Heart left ventricle (tissue), 16 donors: ENCODE results near the gene ARHGAP19. TPM values are rescaled to one million over a fixed set of nuclear protein-coding genes. Genes with fewer than 3 reads are reported as not detected.

Experiments used
- ATAC-seq, 4 donors: fragments of 200-7000 bp; cut with Tn5 transposase; one replicate each; pipeline ENCODE4 v1.9.1; 2020 to 2022; ENCODE audit warnings: moderate library complexity in 4 of 4, mild to moderate bottlenecking in 3 of 4, moderate number of reproducible peaks in 1 of 4
- DNase-seq, 5 donors: peaks; one replicate each; pipeline ENCODE4 v3.0.0-alpha.2; 2020
- H3K27ac ChIP-seq, 12 donors: fragments of 200-600 bp; sonication (generic) in 4 of 12; one replicate each; pipeline versions ENCODE4 v1.5.0 to v1.8.0; 2016 to 2022; ENCODE audit warnings: mild to moderate bottlenecking in 2 of 12
- H3K27me3 ChIP-seq, 9 donors: fragments of 200-600 bp; sonication (generic) in 2 of 9; one replicate each; pipeline versions ENCODE4 v1.5.1 to v1.8.0; 2016 to 2022; ENCODE audit warnings: mild to moderate bottlenecking in 3 of 9
- H3K36me3 ChIP-seq, 9 donors: fragments of 200-600 bp; sonication (generic) in 2 of 9; one replicate each; pipeline versions ENCODE4 v1.5.0 to v1.8.0; 2018 to 2022; ENCODE audit warnings: mild to moderate bottlenecking in 2 of 9
- H3K4me1 ChIP-seq, 12 donors: fragments of 200-600 bp; sonication (generic) in 4 of 12; one replicate each; pipeline versions ENCODE4 v1.5.0 to v1.8.0; 2016 to 2022; ENCODE audit warnings: mild to moderate bottlenecking in 3 of 12
- H3K4me3 ChIP-seq, 12 donors: fragments of 200-600 bp; sonication (generic) in 4 of 12; one replicate each; pipeline versions ENCODE4 v1.5.0 to v1.8.0; 2017 to 2022; ENCODE audit warnings: mild to moderate bottlenecking in 9 of 12, moderate library complexity in 4 of 12
- H3K9me3 ChIP-seq, 12 donors: fragments of 200-600 bp; sonication (generic) in 4 of 12; one replicate each; pipeline versions ENCODE4 v1.5.0 to v1.8.0; 2016 to 2022; ENCODE audit warnings: mild to moderate bottlenecking in 1 of 12
- CTCF ChIP-seq, 12 donors: fragments of 200-600 bp; sonication (generic) in 4 of 12; IDR thresholded peaks; one replicate each; pipeline versions ENCODE4 v1.5.0 to v1.8.0; 2018 to 2022; ENCODE audit warnings: antibody characterized with exemption in 12 of 12, mild to moderate bottlenecking in 5 of 12
- POLR2A ChIP-seq, 2 donors: fragments of 450-650 bp; IDR thresholded peaks; one replicate each; pipeline ENCODE4 v1.6.1; 2017; ENCODE audit warnings: antibody characterized with exemption in 2 of 2, mild to moderate bottlenecking in 2 of 2, moderate library complexity in 2 of 2
- WGBS, 4 donors: extraction: QIAGEN DNeasy Blood & Tissue Kit in 2 of 4; methylation state at CpG; one replicate each; pipeline versions ENCODE4 v1.1.5 to v1.1.7; 2013 to 2018; 5-methylcytosine and 5-hydroxymethylcytosine counted together
- intact Hi-C, 10 donors: fragments of 100-400 bp; cut with DNase I; formaldehyde crosslinking; loops; one replicate each; pipeline versions ENCODE4 v1.11.1 to v1.14.2; 2022
- long read RNA-seq, 3 donors: library from polyadenylated mRNA; unstranded; transcript quantifications; one replicate each; pipeline ENCODE4 v2.0.0, GENCODE V29; 2020 to 2021
- polyA plus RNA-seq, 2 donors: library from polyadenylated mRNA; stranded (reverse); fragments of 200-250 nt; gene quantifications; one replicate each; pipeline ENCODE4 v1.2.3, GENCODE V29; 2013
- total RNA-seq, 9 donors: library from RNA; depleted of rRNA in 2 of 9; stranded (reverse); fragments of >200 nt in 2 of 9; fragmentation: NEBNext Ultra II Directional in 3 of 9; extraction: Animal tissue kit (Norgen Biotek cat#: 25700) in 3 of 9; gene quantifications; one replicate each; pipeline versions ENCODE4 v1.1.0 to v1.2.4, GENCODE V29; 2016 to 2023
- donor health status: ischemic (EF 13 %, LVEDD 7.1; RV severe dilation, severe dysfunction).
- donor health status: healthy with polysubstance abuse.
- donor health status: DM: no; HTN: yes; CAD: no.
- donor health status: DM: no; HTN: no; CAD: no.
- donor health status: ischemic (EF 25% LVEDD 6.9; RV normal size, moderate dysfunction).
- donor health status: ischemic (EF 25% LVEDD 5.7; RV mildly dilated, moderate dysfunction).
- donor health status: healthy.
- donor health status: DM: yes; HTN: yes; CAD: no.
- donor health status: ischemic (EF 35%, LVEDD 5.7; RV mildly dilated, moderate dysfunction).
- donor health status: nonischemic (EF 11% LVEDD 7.7; RV severe dilation, severe dysfunction).
- donor health status: DM: yes; HTN: yes; CAD: no.
- donor health status: PGD.
- donor health status: ischemic (EF 29% LVEDD 5.4; RV normal size, mild dysfunction).
- donor health status: nonischemic (EF 23%, LVEDD 6.1; RV moderate dilation, normal function).

The ARHGAP19 gene
- total RNA-seq, result 1 to 10 TPM; 3.0 to 7.4 (median 4.1) TPM
- polyA plus RNA-seq, result 1 to 10 TPM; 1.1 to 2.7 TPM
- long read RNA-seq, donor 1, full-length matches to known transcripts, result 2 of 3 reads
- long read RNA-seq, donor 1, partial matches to known transcripts, result 0 of 3 reads
- long read RNA-seq, donor 1, other reads (novel, unspliced or antisense), result 1 of 3 reads
- long read RNA-seq, donor 2, full-length matches to known transcripts, result 1 of 3 reads
- long read RNA-seq, donor 2, partial matches to known transcripts, result 0 of 3 reads
- long read RNA-seq, donor 2, other reads (novel, unspliced or antisense), result 2 of 3 reads
- long read RNA-seq, donor 3, full-length matches to known transcripts, result 1 of 1 reads
- long read RNA-seq, donor 3, partial matches to known transcripts, result 0 of 1 reads
- long read RNA-seq, donor 3, other reads (novel, unspliced or antisense), result 0 of 1 reads

DNA sequence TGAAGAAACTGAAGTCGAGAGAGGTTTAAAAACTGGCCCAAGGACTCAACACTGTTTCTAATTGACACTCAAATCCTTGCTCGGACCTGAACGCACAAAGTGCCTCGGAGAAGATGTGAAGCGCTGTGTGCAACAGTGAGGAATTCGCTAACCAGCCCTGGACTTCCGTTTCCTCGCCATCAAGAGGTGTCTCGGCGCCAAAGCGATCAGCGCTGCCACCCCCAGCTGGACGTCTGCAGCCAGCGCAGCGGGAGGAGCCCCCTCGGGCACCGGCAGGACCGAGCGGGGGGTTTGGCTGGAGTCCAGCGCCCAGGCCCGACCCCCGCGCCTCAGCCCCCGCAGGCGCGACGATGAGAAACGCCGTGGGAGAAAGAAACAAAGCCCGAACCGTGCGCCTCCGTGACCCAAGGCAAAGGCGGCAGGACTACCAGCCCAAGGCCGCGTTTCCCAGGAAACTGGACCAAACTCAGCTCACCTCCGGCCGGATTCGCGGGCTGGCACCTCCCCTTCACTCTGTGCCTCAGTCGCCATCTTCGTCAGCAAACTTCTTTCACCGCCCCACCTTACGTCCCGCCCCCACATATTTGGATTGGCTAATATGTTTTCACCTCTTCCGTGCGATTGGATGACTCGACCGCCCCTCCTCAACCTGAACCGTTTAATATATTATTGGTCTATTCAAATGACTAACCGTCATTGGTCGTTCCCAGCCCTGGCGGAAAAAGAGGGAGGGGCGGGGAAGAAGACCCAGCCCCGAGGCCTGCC, at the start of gene ARHGAP19:
ARHGAP19 (minus strand) TSS at position 541 of the 765 bp plus-strand sequence; CDS start at position 531, 10 bp downstream.
- ATAC-seq (peak; percentile 99 to 100 (median 99)), DNase-seq (peak; percentile 94 to 98 (median 97))
- H3K9me3 ChIP-seq, result no peaks in the 10 kb centered on the region
- 0% methylated on average over 38 to 55 of the region's 55 CpGs for WGBS, 4 donors
- H3K4me1 ChIP-seq, result peaks cover 0 to 12% (median 8%) of the 10 kb centered on the region in 12 donors
- intact Hi-C loops, result loop anchor here in 7 of 10 donors (1.0 to 5.0 kb wide), 5 partner anchors 27 to 460 kb away; partner anchors contain the start of genes FRAT2 (in 5 of the 7), FRAT1 (in 1 of the 7) and LCOR (in 1 of the 7)
- no peaks in the 10 kb centered on the region for H3K27me3 ChIP-seq
- peak within 1 kb of the TSS; percentile 70 to 100 (median 90) for H3K4me3 ChIP-seq
- peak within 1 kb of the TSS; percentile 75 to 98 (median 95) for H3K27ac ChIP-seq
- peaks cover 0 to 10% (median 6%) of the 10 kb centered on the region in 9 donors for H3K36me3 ChIP-seq
- TF ChIP-seq POLR2A (IDR thresholded peaks at IDR 0.05), result peak in 1 of 2 donors; percentile 75
- peak in 3 of 12 donors; percentile 6 to 30 (median 19) for TF ChIP-seq CTCF (IDR thresholded peaks at IDR 0.05)

DNA sequence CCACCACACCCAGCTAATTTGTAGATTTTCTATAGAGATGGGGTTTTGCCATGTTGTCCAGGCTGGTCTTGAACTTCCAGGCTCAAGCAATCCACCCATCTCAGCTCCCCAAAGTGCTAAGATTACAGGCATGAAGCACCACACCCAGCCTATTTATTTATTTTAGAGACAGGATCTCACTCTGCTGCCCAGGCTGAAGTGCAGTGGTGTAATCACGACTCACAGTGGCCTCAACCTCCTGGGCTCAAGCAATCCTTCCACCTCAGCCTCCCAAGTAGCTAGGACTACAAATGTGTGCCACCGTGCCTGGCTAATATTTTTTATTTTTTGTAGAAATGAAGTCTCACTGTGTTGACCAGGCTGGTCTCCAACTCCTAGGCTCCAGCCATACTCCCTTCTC, 49.0 kb upstream of the ARHGAP19 start:
- 76 to 82% (median 80%) methylated on average over 2 of the region's 2 CpGs for WGBS, 4 donors
- TF ChIP-seq CTCF (IDR thresholded peaks at IDR 0.05) (no peak), POLR2A (IDR thresholded peaks at IDR 0.05) (no peak)
- no peaks in the 10 kb centered on the region for H3K27me3 ChIP-seq
- DNase-seq (no peak), ATAC-seq (no peak)
- no peak overlapping the region for H3K4me3 ChIP-seq
- intact Hi-C loops, result no loop called here
- no peak overlapping the region for H3K27ac ChIP-seq
- H3K9me3 ChIP-seq, result no peaks in the 10 kb centered on the region
- H3K36me3 ChIP-seq, result no peaks in the 10 kb centered on the region
- H3K4me1 ChIP-seq, result peaks cover 0 to 16% (median 12%) of the 10 kb centered on the region in 12 donors

DNA sequence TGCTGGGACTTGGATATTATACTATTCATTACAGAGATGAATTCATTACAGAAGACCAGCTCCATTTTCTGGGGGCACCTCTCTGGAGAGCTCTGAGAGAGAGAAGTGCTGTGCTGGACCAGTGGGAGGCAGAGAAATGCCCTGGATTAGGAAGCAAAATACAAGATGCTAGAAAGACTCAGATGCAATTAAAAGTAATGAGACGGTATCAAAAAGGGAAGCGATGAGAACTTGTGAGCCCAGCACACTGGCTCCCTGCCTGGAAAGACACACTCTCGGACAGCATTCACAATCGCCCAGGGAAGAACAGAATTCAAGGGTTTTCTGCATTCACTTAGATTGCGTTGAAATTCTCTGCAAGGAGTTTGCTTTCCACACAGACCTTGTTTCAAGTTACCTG, 45.6 kb upstream of the ARHGAP19 start:
- WGBS, 4 donors, result 31 to 56% (median 42%) methylated on average over 5 of the region's 5 CpGs
- Histone ChIP-seq H3K4me3 (no peak overlapping the region), H3K27me3 (no peaks in the 10 kb centered on the region), H3K9me3 (no peaks in the 10 kb centered on the region), H3K27ac (peak overlapping the region in 2 of 12 donors; percentile 3 to 26), H3K36me3 (no peaks in the 10 kb centered on the region), H3K4me1 (peaks cover 0 to 35% (median 17%) of the 10 kb centered on the region in 12 donors)
- ATAC-seq (no peak), DNase-seq (no peak)
- TF ChIP-seq POLR2A (IDR thresholded peaks at IDR 0.05) (no peak), CTCF (IDR thresholded peaks at IDR 0.05) (no peak)
- intact Hi-C loops, result loop anchor here in 2 of 10 donors (5.0 kb wide), 2 partner anchors 56 to 64 kb away; partner anchors contain the start of gene RRP12 (in 1 of the 2)
